Measurements from ENCODE around the gene PKM. TPM values are rescaled to one million over a fixed set of nuclear protein-coding genes. Genes with fewer than 3 reads are reported as not detected.

Gene PKM
- total and polyA plus RNA-seq, 9 of the 15 experiments (the other 6 are each of a cell fraction or from before 2014, with no cell fraction given) = 140 to 825 (median 383) TPM

GRCh38 chr15:72178976-72179585 is 51.9 kb downstream of the PKM start (continued):
- TF ChIP-seq THRB (CRISPR knock-in tag; conservative IDR thresholded peaks at IDR 0.05) = no peak
- no peak for TF ChIP-seq CBFA2T2 (conservative IDR thresholded peaks at IDR 0.05)
- no peak for TF ChIP-seq STAG1 (CRISPR knock-in tag; IDR thresholded peaks at IDR 0.05; ENCODE audit: borderline replicate concordance)
- no peak for TF ChIP-seq NR1H2 (CRISPR knock-in tag; IDR thresholded peaks at IDR 0.05)
- no peak for TF ChIP-seq ZKSCAN3 (CRISPR knock-in tag; IDR thresholded peaks at IDR 0.05)

- POLR2A ChIA-PET = interaction anchor here (0.8 kb wide), 1 partner anchor 30 kb away, joined by 3 read pairs; no protein-coding TSS in a partner anchor
- intact Hi-C loops (cut with micrococcal nuclease) = no loop called here
- Histone ChIP-seq H3K27me3 (ENCODE audit: control insufficient read depth in 2 of 2, insufficient read depth in 2 of 2, low read length in 2 of 2) (peaks cover 46 to 83% of the 10 kb centered on the region in 2 experiments), H3K9me3 (replicated peaks; ENCODE audit: control insufficient read depth, insufficient read depth, low read depth, low read length) (no peaks in the 10 kb centered on the region), H3K4me1 (replicated peaks in 1 of 2; ENCODE audit: control insufficient read depth in 2 of 2, insufficient read depth in 2 of 2, low read length in 2 of 2) (no peaks in the 10 kb centered on the region; a peak in 1 of 5 replicates), H3K27ac (ENCODE audit: extremely low read depth, low read depth, low read length) (no peak overlapping the region), H3K9me1 (ENCODE audit: control insufficient read depth, insufficient read depth, low read length) (no peaks in the 10 kb centered on the region), H2AFZ (ENCODE audit: low read depth, low read length) (no peak overlapping the region), H3K9ac (ENCODE audit: insufficient read depth in 1 of 2, low read depth in 2 of 2, low read length in 2 of 2) (no peak overlapping the region), H4K20me1 (replicated peaks; ENCODE audit: control insufficient read depth, insufficient read depth, low read length) (peaks cover 9% of the 10 kb centered on the region; the same call in 1 of the 2 replicates), H3K79me2 (ENCODE audit: control insufficient read depth, insufficient read depth, low read length) (no peaks in the 10 kb centered on the region), H3K4me2 (ENCODE audit: insufficient read depth, low read length) (no peak overlapping the region), H3K4me3 (no peak overlapping the region), H3K36me3 (ENCODE audit: control insufficient read depth, insufficient read depth, low read length) (no peaks in the 10 kb centered on the region)
- DNase-seq (ENCODE audit: extremely low read depth in 1 of 4, low spot score in 3 of 4) (no peak), ATAC-seq (no peak), FAIRE-seq (no peak)
- CTCF ChIA-PET (ENCODE audit: low intra/inter-chr PET ratio) = no interaction called here
- WGBS (ENCODE audit: insufficient coverage, low coverage, missing lambda C conversion rate) = 0% methylated on average over 3 of the region's 3 CpGs
- in situ Hi-C loops (cut with MboI) = no loop called here
- no TSS peak for BruUV-seq (replicated peaks)
- TF ChIP-seq MED1 (CRISPR knock-in tag; IDR thresholded peaks at IDR 0.05; ENCODE audit: borderline replicate concordance) = no peak
- no peak for TF ChIP-seq THRB (CRISPR knock-in tag; conservative IDR thresholded peaks at IDR 0.05)
- TF ChIP-seq TCF15 (CRISPR knock-in tag; IDR thresholded peaks at IDR 0.05) = no peak
- no peak for TF ChIP-seq BHLHE40 (IDR thresholded peaks at IDR 0.05; ENCODE audit: low read length)
- no peak for TF ChIP-seq ZNF551 (CRISPR knock-in tag; IDR thresholded peaks at IDR 0.05)
- TF ChIP-seq ZNF76 (CRISPR knock-in tag; IDR thresholded peaks at IDR 0.05; ENCODE audit: borderline replicate concordance) = no peak
- TF ChIP-seq CREB3 (tag; conservative IDR thresholded peaks at IDR 0.05; ENCODE audit: low read depth) = no peak
- no peak for TF ChIP-seq TEAD2 (tag; IDR thresholded peaks at IDR 0.05)
- no peak for TF ChIP-seq YBX1 (IDR thresholded peaks at IDR 0.05)
These were observed 54.2 kb downstream of the PKM start for GRCh38 chr15:72176743-72177142.
